HG02938 (cell line): ENCODE measurements around the gene CBFA2T3.

Source experiments
- ATAC-seq: cut with Tn5 transposase; IDR thresholded peaks from one replicate; pipeline ENCODE4 v1.9.1; 2021; ENCODE audit warnings: mild to moderate bottlenecking, moderate library complexity; ENCODE audit not compliant: unreplicated experiment

The CBFA2T3 gene

GRCh38 chr16:88999457-89000206 is 22.6 kb upstream of the CBFA2T3 start:
- ATAC-seq: no peak

GRCh38 chr16:88995746-88996535 is 18.9 kb upstream of the CBFA2T3 start:
- no peak for ATAC-seq

GRCh38 chr16:88995194-88995593 is 18.2 kb upstream of the CBFA2T3 start:
- no peak for ATAC-seq

- ATAC-seq: no peak
Observed at GRCh38 chr16:88994695-88995094, 17.7 kb upstream of the CBFA2T3 start.

- no peak for ATAC-seq
Observed at GRCh38 chr16:88993946-88994600, 17.1 kb upstream of the CBFA2T3 start.

GRCh38 chr16:88993166-88993761 is 16.3 kb upstream of the CBFA2T3 start:
- ATAC-seq: no peak

GRCh38 chr16:88992351-88993165 is 15.6 kb upstream of the CBFA2T3 start:
- no peak for ATAC-seq

- ATAC-seq: no peak
Observed at GRCh38 chr16:88991813-88992350, 14.9 kb upstream of the CBFA2T3 start.

GRCh38 chr16:88989852-88990547 is 13.0 kb upstream of the CBFA2T3 start:
- ATAC-seq: no peak

GRCh38 chr16:88988980-88989811 is 12.2 kb upstream of the CBFA2T3 start:
- ATAC-seq: no peak

- ATAC-seq: no peak
Observed at GRCh38 chr16:88985521-88985920, 8.5 kb upstream of the CBFA2T3 start.

GRCh38 chr16:88983771-88984687 is 7.0 kb upstream of the CBFA2T3 start:
- ATAC-seq: no peak

- no peak for ATAC-seq
Observed at GRCh38 chr16:88983165-88983564, 6.2 kb upstream of the CBFA2T3 start.

- no peak for ATAC-seq
Observed at GRCh38 chr16:88982286-88983084, 5.5 kb upstream of the CBFA2T3 start.

GRCh38 chr16:88979353-88980015 is 2.5 kb upstream of the CBFA2T3 start:
- no peak for ATAC-seq

GRCh38 chr16:88978608-88979346 is 1.8 kb upstream of the CBFA2T3 start:
- ATAC-seq: no peak
